ENCODE results near the gene RAPGEF4. TPM values are rescaled to one million over a fixed set of nuclear protein-coding genes. Genes with fewer than 3 reads are reported as not detected.

Gene RAPGEF4
- total RNA-seq, 1 donor from 2014 or later = 21.8 TPM

- DNase-seq (no peak), ATAC-seq (peak; percentile 47)
- no peak overlapping the region for H3K4me3 ChIP-seq
- H3K4me1 ChIP-seq = no peaks in the 10 kb centered on the region
- no peaks in the 10 kb centered on the region for H3K36me3 ChIP-seq
- no peak for TF ChIP-seq CTCF (IDR thresholded peaks at IDR 0.05)
- intact Hi-C loops (cut with DNase I) = no loop called here
- no peaks in the 10 kb centered on the region for H3K9me3 ChIP-seq
- no peak overlapping the region for H3K27ac ChIP-seq
- no peaks in the 10 kb centered on the region for H3K27me3 ChIP-seq
Observed at GRCh38 chr2:172753610-172754009, 18.0 kb downstream of the RAPGEF4 start.

GRCh38 chr2:172759441-172759840 is 23.8 kb downstream of the RAPGEF4 start:
- intact Hi-C loops (cut with DNase I) = no loop called here
- H3K36me3 ChIP-seq = no peaks in the 10 kb centered on the region
- TF ChIP-seq CTCF (IDR thresholded peaks at IDR 0.05) = no peak
- DNase-seq = no peak
- no peak for ATAC-seq
- no peak overlapping the region for H3K27ac ChIP-seq
- H3K4me3 ChIP-seq = no peak overlapping the region
- peaks cover 9% of the 10 kb centered on the region for H3K9me3 ChIP-seq
- H3K4me1 ChIP-seq = no peaks in the 10 kb centered on the region
- no peaks in the 10 kb centered on the region for H3K27me3 ChIP-seq

- Histone ChIP-seq H3K27ac (no peak overlapping the region), H3K9me3 (peaks cover 9% of the 10 kb centered on the region), H3K4me1 (no peaks in the 10 kb centered on the region), H3K36me3 (no peaks in the 10 kb centered on the region), H3K27me3 (no peaks in the 10 kb centered on the region), H3K4me3 (no peak overlapping the region)
- intact Hi-C loops (cut with DNase I) = no loop called here
- no peak for TF ChIP-seq CTCF (IDR thresholded peaks at IDR 0.05)
- ATAC-seq (no peak), DNase-seq (no peak)
Observed at GRCh38 chr2:172761306-172761705, 25.7 kb downstream of the RAPGEF4 start.

GRCh38 chr2:172762574-172762973 is 26.9 kb downstream of the RAPGEF4 start:
- no peak for TF ChIP-seq CTCF (IDR thresholded peaks at IDR 0.05)
- H3K36me3 ChIP-seq = no peaks in the 10 kb centered on the region
- H3K9me3 ChIP-seq = peaks cover 9% of the 10 kb centered on the region
- intact Hi-C loops (cut with DNase I) = no loop called here
- no peak overlapping the region for H3K27ac ChIP-seq
- ATAC-seq (no peak), DNase-seq (no peak)
- H3K4me3 ChIP-seq = no peak overlapping the region
- H3K4me1 ChIP-seq = no peaks in the 10 kb centered on the region
- no peaks in the 10 kb centered on the region for H3K27me3 ChIP-seq

GRCh38 chr2:172763079-172763478 is 27.4 kb downstream of the RAPGEF4 start:
- Histone ChIP-seq H3K27me3 (no peaks in the 10 kb centered on the region), H3K4me3 (no peak overlapping the region), H3K27ac (no peak overlapping the region), H3K9me3 (peaks cover 9% of the 10 kb centered on the region), H3K4me1 (no peaks in the 10 kb centered on the region), H3K36me3 (no peaks in the 10 kb centered on the region)
- TF ChIP-seq CTCF (IDR thresholded peaks at IDR 0.05) = no peak
- intact Hi-C loops (cut with DNase I) = no loop called here
- no peak for ATAC-seq
- DNase-seq = no peak

GRCh38 chr2:172765662-172766061 is 30.0 kb downstream of the RAPGEF4 start:
- Histone ChIP-seq H3K4me1 (no peaks in the 10 kb centered on the region), H3K27me3 (no peaks in the 10 kb centered on the region), H3K36me3 (no peaks in the 10 kb centered on the region), H3K9me3 (peaks cover 9% of the 10 kb centered on the region), H3K4me3 (no peak overlapping the region), H3K27ac (no peak overlapping the region)
- DNase-seq (no peak), ATAC-seq (no peak)
- intact Hi-C loops (cut with DNase I) = no loop called here
- TF ChIP-seq CTCF (IDR thresholded peaks at IDR 0.05) = no peak

Data from upper lobe of right lung (tissue), 1 donor.